Testis (tissue), 2 donors: Measurements from ENCODE around the gene CDH4.

ENCODE experiments used
- POLR2A ChIP-seq: fragments of 450-650 bp; IDR thresholded peaks from one replicate; pipeline ENCODE4 v1.6.1; 2017; ENCODE audit warnings: antibody characterized with exemption, mild to moderate bottlenecking, moderate library complexity
- TF ChIP-seq, protein P1 (sequence below), 3 experiments: fragments of 450-650 bp in 2 of 3; fragments of 200-600 bp in 1 of 3; sonication (generic) in 1 of 3; IDR thresholded peaks; one replicate each; pipeline ENCODE4 v1.5.1; 2016 to 2019; ENCODE audit warnings: antibody characterized with exemption in 3 of 3, mild to moderate bottlenecking in 2 of 3, moderate library complexity in 1 of 3

DNA sequence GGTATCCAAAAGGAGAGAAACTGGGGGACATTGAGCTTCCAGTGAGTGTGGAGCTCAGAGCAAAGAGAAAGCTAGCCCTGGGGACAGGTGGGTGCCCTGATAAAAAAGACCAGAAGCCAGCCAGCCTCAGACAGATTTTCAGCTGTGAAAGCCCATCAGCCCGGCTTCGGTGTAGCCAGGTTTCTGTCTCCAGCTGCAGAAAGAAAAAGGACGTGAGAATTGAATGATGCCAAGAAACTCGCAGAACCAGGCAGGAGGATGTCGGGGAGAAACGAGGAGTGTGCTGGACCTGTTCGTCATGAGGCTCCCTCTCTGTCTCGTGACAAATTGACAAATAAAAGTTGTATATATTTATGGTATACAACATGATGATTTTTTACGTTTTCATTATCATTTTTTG, 63.3 kb downstream of the CDH4 start:
- TF ChIP-seq, protein P1, sequence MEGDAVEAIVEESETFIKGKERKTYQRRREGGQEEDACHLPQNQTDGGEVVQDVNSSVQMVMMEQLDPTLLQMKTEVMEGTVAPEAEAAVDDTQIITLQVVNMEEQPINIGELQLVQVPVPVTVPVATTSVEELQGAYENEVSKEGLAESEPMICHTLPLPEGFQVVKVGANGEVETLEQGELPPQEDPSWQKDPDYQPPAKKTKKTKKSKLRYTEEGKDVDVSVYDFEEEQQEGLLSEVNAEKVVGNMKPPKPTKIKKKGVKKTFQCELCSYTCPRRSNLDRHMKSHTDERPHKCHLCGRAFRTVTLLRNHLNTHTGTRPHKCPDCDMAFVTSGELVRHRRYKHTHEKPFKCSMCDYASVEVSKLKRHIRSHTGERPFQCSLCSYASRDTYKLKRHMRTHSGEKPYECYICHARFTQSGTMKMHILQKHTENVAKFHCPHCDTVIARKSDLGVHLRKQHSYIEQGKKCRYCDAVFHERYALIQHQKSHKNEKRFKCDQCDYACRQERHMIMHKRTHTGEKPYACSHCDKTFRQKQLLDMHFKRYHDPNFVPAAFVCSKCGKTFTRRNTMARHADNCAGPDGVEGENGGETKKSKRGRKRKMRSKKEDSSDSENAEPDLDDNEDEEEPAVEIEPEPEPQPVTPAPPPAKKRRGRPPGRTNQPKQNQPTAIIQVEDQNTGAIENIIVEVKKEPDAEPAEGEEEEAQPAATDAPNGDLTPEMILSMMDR (IDR thresholded peaks at IDR 0.05): no peak
- TF ChIP-seq POLR2A: no peak
